Measurements from ENCODE around the gene TRDN.
"Not testable (repeated sequence)": the region's sequence is repeated elsewhere in the genome, so short reads cannot be mapped to it uniquely, and the experiment has no call there.

TRDN gene

DNA sequence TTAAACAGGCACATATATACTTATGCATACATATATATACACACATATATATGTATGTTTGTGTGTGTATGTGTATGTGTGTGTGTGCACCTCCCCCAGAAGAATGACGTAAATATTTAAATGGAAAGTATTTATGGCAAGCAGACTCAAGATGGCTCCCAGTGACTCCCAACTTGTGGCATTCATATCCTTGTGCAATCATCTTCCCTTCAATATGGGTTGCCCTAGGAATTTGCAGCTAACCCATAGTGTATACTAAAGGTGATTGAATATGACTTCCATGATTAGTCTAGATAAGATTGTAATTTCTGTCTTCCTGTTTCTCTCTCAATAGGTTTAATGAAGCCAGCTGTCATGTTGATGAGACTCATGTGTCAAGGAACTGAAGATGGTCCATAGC lies 127.6 kb downstream of the TRDN start:
- no peak for DNase-seq (ENCODE audit: low spot score)
- FAIRE-seq: no peak

- DNase-seq (ENCODE audit: low spot score): no peak
- FAIRE-seq: no peak
Observed at GRCh38 chr6:123508290-123508689, 128.5 kb downstream of the TRDN start.

- FAIRE-seq (no peak), DNase-seq (ENCODE audit: low spot score) (no peak)
Observed at GRCh38 chr6:123507582-123507981, 129.2 kb downstream of the TRDN start.

DNA sequence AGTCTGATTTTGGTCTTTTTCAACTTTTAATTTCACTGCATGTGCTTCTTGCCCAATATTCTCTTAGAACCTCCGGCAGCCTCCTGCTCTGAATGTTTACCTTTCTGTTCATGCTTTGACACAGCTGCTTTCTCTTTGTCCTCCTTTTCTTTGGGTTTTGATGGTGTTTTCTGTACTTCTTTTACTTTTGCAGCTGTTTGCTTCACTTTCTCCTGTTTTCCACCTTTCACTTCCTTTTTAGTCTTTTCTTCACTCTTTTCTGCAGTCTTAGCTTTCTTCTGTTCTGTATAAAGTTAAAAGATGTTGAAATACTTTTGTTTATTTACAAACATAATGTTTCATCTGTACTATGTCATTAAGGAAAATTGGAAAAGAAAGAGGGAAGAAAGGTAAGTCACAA lies 133.1 kb downstream of the TRDN start:
- FAIRE-seq (no peak), DNase-seq (ENCODE audit: low spot score) (no peak)

DNA sequence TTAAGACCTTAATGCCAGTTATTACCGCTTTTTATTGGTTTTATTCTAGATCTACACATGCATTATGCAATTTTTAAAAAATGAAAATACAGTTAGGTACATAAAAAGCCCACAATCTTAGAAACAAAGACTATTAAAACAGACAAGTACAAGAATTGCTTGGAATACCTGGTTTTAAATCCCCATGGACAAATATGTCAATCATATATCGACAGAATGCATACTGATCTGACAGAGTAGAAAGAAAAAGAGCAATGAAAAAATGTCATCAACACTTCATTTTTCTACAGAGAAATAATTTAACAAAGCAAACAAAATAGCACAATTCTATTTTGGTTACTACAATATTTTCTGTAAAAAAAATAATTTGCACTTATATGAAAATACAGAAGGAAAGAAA lies 139.7 kb downstream of the TRDN start:
- DNase-seq (ENCODE audit: low spot score): no peak
- FAIRE-seq: no peak

GRCh38 chr6:123489589-123489988 lies 147.2 kb downstream of the TRDN start:
- FAIRE-seq: no peak
- DNase-seq (ENCODE audit: low spot score): no peak

DNA sequence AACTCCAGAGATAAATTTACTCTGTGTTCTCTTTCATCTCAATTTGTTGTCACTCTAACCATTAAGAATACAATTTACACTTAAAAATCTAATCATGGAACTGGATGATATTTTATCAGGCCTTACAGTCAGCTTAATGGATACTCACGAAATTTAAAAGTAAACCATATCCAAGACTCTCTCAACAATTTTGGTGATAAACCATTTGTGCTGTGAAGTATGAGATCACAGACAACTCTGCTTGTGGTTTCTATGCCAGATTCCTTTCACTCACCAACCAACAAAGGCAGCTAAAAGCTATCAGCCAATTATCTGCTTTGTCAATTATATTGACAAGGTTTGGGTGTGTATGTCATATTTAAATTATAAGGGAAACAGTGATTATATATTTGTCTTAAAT lies 155.8 kb downstream of the TRDN start:
- no peak for FAIRE-seq
- no peak for DNase-seq (ENCODE audit: low spot score)

DNA sequence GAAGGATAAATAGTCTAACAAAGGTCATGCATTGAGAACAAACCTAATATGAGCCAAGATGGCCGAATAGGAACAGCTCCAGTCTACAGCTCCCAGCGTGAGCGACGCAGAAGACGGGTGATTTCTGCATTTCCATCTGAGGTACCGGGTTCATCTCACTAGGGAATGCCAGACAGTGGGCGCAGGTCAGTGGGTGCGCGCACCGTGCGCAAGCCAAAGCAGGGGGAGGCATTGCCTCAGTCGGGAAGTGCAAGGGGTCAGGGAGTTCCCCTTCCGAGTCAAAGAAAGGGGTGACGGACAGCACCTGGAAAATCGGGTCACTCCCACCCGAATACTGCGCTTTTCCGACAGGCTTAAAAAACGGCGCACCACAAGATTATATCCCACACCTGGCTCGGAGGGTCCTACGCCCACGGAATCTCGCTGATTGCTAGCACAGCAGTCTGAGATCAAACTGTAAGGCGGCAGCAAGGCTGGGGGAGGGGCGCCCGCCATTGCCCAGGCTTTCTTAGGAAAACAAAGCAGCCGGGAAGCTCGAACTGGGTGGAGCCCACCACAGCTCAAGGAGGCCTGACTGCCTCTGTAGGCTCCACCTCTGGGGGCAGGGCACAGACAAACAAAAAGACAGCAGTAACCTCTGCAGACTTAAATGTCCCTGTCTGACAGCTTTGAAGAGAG lies 164.6 kb downstream of the TRDN start:
- not testable (repeated sequence) for FAIRE-seq; DNase-seq (ENCODE audit: low spot score)

- FAIRE-seq (no peak), DNase-seq (ENCODE audit: low spot score) (no peak)
Observed at GRCh38 chr6:123467392-123467791, 169.4 kb downstream of the TRDN start.

DNA sequence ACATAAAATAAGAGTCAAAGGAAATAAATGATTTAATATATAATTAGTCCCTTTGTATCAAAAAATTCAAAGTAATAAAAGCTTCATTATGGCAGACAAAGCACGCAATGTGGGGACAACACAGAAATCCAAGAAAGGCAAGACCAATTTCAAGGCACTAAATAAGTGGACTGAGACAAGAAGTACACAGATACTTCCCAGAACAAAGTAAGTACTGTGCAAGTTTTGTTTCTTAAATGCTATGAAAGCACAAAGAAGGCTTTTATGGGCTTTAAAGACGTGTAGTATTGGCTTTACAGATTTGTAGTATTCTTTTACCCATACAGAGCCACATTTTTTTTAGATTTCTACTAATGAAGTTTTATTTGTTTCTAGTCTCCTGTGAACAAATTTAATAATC lies 174.6 kb downstream of the TRDN start:
- no peak for DNase-seq (ENCODE audit: low spot score)

DNA sequence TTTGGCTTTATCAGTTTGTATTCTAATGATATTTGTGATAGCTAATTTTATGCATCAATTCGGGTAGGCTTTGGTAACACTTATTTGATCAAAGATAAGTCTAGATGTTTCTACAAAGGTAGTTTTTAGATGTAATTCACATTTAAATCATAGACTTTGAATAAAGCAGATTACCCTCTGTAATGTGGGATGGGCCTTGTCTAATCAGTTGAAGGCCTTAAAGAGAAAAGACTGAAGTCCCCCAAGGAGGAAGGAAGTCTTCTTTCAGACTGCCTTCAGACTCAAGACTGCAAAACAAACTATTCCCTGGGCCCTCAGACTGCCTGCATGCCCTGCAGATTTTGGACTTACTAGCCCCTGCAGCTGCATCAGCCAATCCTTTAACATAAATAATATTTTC lies 178.5 kb downstream of the TRDN start:
- FAIRE-seq (no peak), DNase-seq (ENCODE audit: low spot score) (no peak)

More for the DNA sequence above, 174.6 kb downstream of the TRDN start:
- no peak for FAIRE-seq

DNA sequence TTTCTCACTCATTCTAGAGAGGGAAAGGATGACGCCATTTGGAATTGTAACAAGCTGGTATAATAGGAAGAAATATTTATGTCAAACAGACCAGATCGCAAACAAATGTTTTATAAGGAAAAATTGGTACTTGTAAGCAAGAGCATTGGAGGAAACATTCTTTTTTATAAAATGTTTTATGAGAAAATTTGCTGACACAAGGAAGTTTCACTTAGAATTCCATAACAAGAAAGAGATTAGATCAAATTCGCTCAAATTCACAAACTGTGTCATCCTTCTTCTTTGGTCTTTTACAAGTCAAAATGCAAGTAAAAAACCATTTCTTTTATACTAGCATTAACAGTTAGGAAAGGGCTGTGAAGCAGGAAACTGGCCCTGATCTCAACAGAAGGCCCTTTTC lies 179.9 kb downstream of the TRDN start:
- DNase-seq (ENCODE audit: low spot score): no peak
- FAIRE-seq: no peak

DNA sequence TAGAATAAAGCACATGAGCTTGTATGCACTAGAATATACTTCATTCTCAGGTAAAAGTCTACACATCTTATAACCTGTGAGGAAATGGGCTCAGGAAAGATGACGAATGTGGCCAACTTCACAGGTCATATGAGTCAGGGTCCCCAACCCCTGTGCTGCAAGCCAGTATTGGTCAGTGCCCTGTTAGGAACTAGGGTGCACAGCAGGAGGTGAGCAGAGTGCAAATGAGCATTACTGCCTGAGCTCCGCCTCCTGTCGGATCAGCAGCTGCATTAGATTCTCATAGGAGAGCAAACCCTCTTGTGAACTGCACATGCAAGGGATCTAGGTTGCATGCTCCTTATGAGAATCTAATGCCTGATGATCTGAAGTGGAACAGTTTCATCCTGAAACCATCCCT lies 182.3 kb downstream of the TRDN start:
- FAIRE-seq (no peak), DNase-seq (ENCODE audit: low spot score) (no peak)

GRCh38 chr6:123453071-123453470 lies 183.7 kb downstream of the TRDN start:
- DNase-seq (ENCODE audit: low spot score): not testable (repeated sequence)

DNA sequence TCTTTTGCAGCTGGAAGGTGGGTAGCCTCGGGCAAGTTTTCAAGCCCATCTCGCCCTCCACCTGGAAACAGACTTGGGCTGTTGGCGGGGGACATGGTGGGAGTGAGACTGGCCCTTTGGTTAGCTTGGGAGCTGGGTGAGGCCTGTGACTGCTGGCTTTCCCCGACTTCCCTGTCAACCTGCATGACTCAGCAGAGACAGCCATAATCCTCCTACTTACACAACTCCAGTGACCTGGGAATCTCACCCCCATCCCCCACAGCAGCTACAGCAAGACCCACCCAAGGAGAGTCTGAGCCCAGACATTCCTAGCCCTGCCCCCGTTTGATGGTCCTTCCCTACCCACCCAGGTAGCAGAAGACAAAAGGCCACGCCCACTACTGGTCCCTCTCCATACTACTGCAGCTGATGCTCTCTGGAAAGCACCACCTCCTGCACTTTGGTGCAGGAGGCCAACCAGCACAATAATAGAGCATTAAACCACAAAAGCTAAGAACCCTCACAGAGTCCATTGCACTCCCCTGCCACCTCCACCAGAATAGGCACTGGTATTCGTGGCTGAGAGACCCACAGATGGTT lies 188.4 kb downstream of the TRDN start:
- no peak for FAIRE-seq
- no peak for DNase-seq (ENCODE audit: low spot score)

More at GRCh38 chr6:123453071-123453470, 183.7 kb downstream of the TRDN start:
- FAIRE-seq: not testable (repeated sequence)

DNA sequence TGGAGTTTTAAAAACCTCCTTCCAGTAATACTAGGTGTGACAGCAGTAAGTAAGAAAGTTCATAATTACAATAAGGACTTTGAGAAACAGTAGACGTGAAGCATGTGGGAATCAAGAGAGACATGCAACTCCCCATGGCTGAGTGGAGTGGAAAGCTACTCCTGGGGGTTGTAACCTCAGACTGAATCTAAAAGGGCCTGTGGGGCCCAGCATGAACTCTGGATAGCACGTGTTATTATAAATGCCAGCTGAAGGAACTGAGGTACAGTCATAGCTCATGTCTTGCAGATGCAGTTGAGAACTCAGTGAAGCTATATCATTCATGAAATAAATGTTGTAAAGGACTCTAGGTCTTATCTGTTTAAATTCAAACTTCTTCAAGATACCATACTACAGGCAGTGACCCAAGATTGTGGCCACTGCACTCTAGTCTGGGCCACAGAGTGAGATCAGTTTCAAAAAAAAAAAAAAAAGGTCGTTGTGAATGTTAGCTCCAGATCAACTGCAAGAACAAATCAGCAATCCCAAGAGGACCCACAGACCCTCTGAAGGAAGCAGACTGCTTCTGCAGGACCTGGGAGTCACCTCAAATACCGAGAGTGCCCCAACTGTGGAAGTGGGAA lies 189.3 kb downstream of the TRDN start:
- DNase-seq (ENCODE audit: low spot score) (no peak), FAIRE-seq (no peak)

GRCh38 chr6:123439371-123439770 lies 197.4 kb downstream of the TRDN start:
- DNase-seq (ENCODE audit: low spot score): no peak
- no peak for FAIRE-seq

DNA sequence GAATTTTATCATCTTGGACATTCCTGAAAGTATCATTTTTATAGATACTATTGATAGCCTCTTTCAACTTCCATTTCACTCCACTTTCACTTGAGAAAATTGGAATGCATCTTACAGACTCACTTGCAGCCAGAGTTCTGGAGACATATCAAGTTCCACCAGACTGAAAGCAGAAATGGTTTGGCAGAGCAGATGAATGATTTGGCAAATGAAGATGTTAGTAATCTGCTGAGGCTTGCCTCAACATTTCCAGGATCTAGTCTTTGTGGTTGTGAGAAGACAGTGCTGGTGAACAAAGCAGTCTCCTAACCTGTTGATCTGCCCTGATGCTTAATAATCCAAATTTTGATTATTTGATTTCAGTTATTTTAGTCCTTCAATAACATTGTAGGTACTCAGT lies 202.6 kb downstream of the TRDN start:
- no peak for DNase-seq (ENCODE audit: low spot score)

GRCh38 chr6:123430970-123431369 lies 205.8 kb downstream of the TRDN start:
- no peak for DNase-seq (ENCODE audit: low spot score)
- FAIRE-seq: no peak

More for the DNA sequence above, 202.6 kb downstream of the TRDN start:
- FAIRE-seq: no peak

DNA sequence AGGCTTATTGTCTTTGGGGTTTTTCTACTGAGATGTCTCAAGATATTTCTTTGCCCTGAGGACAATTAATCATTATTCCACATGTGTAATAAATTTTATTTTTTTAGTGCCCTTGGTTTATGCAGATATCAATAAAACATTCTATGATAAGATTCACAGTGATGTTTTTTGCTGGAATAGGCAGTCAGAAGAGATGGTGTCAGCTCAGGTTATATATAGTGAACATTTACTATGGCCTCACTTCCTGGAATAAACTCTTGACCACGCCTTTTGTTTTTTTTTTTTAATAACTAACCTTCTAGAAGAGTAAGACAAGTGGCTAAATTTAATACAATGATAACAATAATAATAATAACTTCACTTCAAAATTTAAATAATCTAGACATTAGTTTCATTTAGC lies 209.7 kb downstream of the TRDN start:
- no peak for FAIRE-seq

DNA sequence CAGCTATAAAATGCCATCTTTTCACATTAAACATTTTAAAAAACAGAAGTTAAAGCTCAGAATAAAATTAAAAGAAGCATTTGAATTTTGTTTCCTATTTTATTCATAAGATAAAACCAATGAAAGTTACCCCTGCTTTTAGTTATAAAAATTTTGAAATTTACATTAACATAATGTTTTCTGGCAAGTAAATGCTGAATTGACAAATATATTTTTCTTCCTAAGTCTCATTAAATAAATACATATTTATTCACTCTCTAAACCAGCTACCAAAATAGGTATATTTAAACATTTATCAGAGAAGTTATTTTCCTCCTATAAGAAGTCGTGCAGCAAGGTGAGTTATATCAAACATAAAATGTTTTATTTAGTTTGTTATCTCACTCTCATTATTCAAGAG lies 213.6 kb downstream of the TRDN start:
- no peak for FAIRE-seq

More for the DNA sequence above, 209.7 kb downstream of the TRDN start:
- no peak for DNase-seq (ENCODE audit: low spot score)

GRCh38 chr6:123420512-123420911 lies 216.2 kb downstream of the TRDN start:
- no peak for FAIRE-seq
- no peak for DNase-seq (ENCODE audit: low spot score)

More for the DNA sequence above, 213.6 kb downstream of the TRDN start:
- DNase-seq (ENCODE audit: low spot score): no peak

- no peak for DNase-seq (ENCODE audit: low spot score)
- no peak for FAIRE-seq
Observed at GRCh38 chr6:123418071-123418470, 218.7 kb downstream of the TRDN start.
